UCSD-AML1 (cell line): ENCODE measurements around the gene TXK.
A peak's percentile ranks its signal among the peaks of the same experiment; 100 is the strongest.

Experiments
- DNase-seq: peaks from one replicate; lab custom pipeline; 2025; ENCODE audit not compliant: unreplicated experiment; lab: John Stamatoyannopoulos, UW

The TXK gene

GRCh38 chr4:48025005-48025404, 109.0 kb downstream of the TXK start:
- no peak for DNase-seq

GRCh38 chr4:48024522-48024921, 109.5 kb downstream of the TXK start:
- DNase-seq: no peak

- DNase-seq: no peak
These were observed 111.8 kb downstream of the TXK start for GRCh38 chr4:48022192-48022799.

DNA sequence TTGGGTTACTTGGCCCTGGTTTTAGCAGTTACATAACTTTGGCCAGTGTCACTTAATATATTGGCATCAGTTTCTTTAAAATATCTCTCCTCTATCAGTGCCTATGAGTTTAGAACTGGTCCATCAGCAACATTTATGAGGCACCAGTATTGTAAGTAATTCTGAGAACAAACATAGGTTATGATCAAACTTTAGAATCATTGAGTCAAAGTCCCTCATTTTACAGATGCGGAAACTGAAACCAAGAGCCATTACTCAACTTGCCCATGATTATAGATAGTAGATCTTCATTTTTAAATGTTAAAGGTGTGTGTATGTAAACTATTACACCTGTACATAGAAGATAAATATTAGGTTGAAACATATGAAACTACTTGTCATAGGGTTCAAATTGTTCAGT, 113.0 kb downstream of the TXK start:
- no peak for DNase-seq

DNA sequence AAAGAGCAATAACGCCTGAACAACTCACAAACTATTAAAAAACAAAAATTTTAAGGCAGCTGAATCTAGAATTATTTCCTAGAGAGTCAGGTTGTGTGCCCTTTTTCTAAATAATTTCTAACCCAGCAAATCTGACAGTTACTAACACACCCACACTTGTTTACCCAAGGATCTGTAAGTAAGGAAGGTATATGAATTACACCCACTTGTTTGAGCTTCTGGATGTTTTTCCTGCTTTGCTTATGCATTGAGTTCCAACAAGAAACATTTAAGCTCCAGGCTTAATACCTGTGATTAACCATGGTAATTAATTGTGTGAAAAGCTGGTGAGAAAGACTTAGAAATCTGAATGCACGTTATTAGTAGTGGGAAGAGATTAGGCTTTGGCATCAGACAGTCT, 115.9 kb downstream of the TXK start:
- DNase-seq: no peak

- peak; percentile 36 for DNase-seq
These were observed 116.9 kb downstream of the TXK start for GRCh38 chr4:48017108-48017571.
